CD4-positive, alpha-beta T cell treated with Interleukin-4 for 1 hour (primary cell): ENCODE measurements around the gene CTF1.
A peak's percentile ranks its signal among the peaks of the same experiment; 100 is the strongest.
"Not testable (repeated sequence)": the region's sequence is repeated elsewhere in the genome, so short reads cannot be mapped to it uniquely, and the experiment has no call there.

Source experiments
- DNase-seq, 2 donors: peaks; one replicate each; pipeline ENCODE4 v3.0.0-alpha.2; 2020 to 2022

CTF1 gene

DNA sequence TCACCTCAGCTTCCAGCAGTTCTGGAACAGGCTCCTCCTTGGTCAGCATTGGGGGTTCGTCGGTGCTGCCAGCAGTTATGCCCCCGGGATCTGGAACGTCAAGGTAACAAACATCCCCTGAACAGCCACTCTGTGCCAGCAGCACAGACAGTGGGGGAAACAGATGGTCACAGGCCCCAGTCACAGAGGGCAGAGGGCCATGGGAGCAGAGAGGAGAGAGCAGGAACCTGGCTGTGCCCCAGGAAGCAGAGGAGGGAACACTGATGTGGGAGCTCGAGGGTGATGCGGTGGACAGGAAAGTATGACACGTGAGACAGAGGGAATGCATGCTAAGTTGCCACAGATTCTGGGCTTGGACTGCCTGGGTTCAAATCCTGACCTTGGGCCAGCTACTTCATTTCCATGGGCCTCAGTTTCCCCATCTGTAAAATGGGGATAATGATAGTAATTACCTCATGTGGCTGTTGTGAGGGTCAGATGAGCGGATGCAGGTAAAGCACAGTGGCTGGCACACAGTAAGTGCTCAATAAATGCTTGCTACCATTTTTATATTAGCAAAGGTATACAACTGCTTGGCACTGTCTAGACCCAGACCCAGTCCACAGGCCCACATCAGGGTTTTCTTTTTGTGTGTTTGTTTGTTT, 7.4 kb upstream of the CTF1 start:
- DNase-seq: no peak

DNA sequence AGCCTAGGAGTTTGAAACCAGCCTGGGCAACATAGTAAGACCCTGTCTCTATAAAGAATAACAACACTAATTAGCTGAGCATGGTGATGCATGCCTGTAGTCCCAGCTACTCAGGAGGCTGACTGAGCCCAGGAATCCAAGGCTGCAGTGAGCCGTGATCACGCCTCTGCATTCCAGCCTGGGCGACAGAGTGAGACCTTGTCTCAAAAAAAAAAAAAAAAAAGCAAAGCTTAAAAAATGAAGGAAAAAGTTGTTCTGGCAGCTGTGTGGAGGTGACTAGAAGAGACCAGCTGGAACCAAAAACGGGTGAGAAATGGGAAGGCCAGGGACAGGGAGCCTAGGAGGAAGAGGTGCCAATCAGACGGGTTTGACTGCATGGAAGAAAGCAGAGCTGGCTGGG, 6.7 kb upstream of the CTF1 start:
- no peak for DNase-seq

DNA sequence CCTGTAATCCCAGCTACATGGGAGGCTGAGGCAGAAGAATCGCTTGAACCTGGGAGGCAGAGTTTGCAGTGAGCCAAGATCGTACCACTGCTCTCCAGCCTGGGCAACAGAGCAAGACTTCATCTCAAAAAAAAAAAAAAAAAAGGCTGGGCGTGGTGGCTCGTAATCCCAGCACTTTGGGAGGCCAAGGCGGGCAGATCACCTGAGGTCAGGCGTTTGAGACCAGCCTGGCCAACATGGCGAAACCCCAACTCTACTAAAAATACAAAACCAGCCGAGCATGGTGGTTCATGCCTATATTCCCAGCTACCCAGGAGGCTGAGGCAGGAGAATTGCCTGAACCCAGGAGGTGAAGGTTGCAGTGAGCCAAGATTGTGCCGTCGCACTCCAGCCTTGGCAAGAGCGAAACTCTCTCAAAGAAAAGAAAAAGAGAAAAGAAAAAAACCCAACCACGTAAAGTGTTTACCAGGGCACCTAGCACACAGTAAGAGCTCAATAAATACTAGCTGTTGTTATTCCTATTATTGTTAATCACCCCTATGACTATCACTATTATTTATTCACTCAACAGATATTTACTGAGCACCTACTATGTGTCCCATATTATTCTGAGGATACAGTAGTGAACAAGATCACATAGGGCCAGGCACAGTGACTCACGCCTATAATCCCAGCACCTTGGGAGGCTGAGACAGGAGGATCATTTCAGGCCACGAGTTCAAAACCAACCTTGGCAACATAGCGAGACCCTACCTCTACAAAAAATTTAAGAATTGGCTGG, 5.2 kb upstream of the CTF1 start:
- DNase-seq: not testable (repeated sequence)

DNA sequence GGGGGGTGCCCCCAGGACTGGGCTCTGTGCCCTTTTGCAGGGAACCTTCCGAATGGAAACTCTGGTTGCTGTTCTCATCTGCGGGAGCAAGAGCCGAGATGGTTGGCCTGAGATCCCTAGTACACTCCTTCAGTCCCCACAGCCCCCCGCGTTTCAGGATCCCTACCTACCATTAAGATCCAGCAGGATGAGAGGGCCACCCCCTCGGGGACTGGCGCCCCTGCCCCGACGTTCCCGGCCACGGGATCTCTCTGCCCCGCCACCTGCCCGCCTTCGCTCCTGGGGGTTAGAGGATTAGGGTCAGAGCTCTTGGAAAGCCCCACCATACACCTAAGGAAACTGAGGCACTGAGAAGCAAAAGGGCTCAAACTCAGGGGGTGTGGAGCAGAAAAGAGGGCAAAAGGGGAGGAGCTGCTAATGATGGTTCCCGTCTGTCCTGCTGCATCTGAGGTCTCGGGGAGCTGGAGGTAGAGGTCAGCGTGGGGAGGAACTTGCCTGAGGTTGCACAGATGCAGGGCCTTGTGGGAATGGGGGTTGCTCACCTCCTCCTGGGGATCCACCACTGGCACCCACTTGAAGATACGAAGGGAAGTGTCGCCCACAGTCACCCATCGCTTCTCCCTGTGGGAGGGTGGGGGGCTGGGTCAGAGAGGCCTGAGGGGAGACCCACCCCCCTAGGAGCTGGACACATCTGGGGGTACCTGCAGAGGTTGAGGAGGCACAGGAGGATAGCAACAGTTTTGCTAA, 3.6 kb upstream of the CTF1 start:
- DNase-seq: no peak

DNA sequence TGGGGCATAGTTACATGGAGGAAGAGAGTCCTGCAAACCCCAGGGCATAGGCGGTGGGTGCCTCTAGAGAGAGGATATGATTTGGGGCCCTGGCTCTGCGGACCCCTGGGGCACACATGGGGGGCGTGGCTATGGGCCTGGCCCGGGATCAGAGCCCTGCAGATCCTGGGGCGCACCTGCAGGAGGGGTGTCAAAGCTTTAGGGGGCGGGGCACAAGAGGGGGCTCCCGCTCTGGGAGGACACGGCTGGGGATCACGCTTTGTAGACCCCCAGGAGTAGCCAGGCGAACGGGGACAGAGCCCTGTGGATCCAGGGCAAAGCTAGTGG, 3.0 kb upstream of the CTF1 start:
- DNase-seq: peak in 1 of 2 donors; percentile 32

DNA sequence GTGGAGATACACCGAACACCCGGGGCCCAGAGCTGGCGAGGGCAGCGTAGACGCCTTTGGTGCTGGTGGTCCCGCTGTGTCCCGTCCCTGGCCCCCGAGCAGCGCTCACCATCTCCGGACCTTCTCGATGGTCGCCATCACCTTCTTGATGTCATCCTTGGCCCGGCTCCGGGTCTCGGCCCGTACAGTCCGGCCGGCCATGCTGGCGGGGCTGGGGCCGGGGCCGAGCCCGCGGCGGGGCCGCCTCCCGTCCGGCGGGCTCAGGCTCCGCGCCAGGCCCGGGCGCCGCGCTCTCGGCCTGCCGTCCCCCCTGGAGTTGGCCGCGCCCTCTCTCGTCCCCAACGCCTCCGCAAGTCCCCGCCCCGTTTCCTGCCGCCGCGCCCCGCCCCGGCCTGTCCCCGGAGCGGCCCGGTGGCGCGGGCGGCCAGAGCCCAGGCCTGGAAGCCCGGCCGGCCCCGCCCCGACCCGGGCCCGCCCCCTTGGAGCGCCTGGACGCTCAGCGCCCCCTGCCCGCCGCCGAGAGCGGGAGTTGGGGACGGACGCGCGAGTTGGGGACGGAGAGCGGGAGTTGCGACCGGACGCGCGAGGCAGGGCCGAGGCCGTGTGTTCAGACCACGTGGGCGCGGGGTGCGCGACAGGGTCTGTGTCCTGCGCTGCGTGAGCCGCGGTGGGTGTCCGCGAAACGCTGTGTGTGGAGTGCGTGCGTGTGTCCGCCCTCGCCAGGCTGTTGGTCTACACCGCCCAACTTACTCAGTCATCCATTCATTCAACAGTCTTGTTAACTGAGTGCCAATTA, 2.5 kb upstream of the CTF1 start, which contains the start of gene BCL7C:
TSS of gene BCL7C (minus strand) at position 334 of the 796 bp plus-strand sequence. CDS start at position 201, 133 bp downstream.
- peak; percentile 81 to 86 for DNase-seq

DNA sequence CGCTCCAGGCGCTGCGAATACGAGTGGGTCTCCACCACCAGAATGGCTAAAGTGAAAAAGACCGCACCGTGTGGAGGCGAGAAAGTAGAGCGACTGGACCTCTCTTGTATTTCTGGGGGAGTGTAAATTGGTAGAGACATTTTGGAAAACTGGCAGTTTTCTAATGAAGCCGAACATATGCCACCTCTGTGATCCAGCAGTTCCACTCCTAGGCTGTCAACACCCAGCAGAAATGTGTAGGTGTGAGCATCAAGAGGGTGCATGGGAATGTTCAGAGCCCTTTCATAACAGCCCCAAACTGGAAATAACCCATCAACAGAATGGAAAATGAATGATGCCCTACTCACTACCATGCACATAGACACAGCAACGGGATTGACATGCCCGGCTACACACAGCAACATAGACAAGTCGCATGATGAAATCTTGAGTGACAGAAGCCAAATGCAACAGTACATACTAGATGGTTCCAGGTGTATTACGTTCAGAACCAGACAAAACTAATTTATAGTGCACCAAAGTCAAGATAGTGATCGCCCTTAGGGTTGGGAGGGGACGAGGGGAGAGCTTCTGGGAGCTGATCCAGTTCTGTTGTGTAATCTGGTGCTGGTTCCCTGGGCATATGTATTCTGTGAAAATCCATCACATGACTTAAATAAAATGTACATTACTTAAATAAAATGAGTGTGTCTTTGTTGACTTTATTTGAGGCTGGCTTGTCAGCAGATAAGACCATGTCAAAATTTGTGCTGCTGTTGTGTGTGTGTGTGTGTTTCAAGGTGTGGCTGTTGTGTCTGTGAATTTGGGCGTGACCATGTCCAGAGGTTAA, 1.7 kb upstream of the CTF1 start:
- peak in 1 of 2 donors; percentile 17 for DNase-seq

DNA sequence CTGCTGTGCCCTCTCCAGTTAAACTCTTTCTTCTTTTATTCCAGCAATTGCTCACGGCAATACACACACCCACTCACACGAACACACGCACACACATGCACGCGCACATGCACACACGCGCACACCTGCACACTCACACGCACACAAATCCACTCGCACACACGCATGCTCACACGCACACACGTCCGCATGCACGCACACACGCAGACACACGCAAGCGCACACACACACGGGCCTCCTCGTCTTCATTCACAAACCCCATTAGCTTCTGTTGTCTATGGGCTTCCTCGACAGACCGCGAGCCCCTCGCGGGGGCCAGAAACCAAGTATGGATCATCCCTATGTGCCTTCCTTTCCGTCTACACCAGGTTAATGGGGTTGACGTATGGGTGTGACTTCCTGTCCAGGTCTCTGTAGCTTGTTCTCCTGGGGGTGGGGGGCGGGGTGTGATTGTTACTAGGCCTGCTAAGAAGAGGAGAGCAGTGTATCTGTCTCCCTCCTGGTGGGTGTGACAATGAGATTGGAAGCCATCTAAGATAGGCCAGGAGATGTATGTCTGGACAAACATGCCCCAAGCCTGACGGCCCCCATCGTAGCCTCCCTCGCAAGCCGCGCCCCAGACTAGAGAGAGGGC, 670 bp upstream of the CTF1 start:
- DNase-seq: peak in 1 of 2 donors; percentile 13

DNA sequence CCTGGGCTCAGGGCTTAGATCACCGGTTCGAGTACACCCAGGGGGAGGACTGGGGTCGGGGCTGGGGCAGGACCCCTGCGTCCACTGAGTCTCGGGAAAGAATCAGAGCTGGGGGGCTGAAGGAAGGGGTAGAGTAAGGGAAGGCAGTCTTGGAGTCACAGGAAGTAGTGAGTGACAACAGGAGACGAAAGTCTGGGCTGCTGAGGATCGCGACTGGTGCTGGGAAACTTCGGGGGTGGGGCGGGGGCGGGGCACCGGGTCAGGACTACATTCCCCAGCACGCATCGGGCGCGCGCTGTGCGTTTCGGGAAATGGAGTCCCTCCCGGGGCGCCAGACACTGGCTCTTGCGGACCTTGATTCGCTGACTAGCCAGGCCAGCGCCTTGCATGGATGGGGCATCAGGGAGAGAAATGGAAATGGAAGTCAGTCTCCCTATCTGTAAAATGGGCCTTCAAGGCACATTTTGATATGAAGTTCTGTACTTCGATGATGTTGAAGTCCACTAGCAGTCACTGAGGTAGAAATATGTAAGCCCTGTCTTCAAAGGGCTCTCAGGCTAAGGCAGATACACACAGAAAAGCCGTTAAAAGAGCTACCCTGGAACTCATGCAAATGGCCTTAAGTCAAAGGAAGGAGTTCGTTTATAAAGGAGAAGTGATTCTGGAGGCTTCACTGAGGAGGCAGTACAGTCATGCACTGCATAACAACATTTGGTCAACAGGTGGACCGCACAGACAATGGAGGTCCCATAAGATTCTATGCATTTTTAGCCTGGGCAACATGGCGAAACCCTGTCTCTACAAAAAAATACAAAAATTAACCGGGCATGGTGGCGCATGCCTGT, 697 bp downstream of the CTF1 start:
- peak; percentile 81 for DNase-seq

DNA sequence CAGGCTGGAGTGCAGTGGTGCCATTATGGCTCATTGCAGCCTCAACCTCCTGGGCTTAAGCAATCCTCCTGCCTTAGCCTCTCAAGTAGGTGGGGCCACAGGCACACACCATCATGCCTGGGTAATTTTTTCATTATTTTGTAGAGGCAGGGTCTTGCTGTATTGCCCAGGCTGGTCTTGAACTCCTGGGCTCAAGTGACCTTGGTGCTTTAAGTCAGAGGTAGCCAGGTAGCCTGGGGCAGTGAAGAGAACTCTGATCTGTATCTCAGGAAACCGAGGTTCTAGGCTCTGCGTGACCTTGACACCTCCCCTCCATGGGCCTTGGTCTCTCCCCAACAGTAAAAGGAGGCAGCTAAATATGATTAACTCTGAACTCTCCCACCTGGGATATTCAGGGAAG, 3.4 kb downstream of the CTF1 start:
- DNase-seq: no peak

DNA sequence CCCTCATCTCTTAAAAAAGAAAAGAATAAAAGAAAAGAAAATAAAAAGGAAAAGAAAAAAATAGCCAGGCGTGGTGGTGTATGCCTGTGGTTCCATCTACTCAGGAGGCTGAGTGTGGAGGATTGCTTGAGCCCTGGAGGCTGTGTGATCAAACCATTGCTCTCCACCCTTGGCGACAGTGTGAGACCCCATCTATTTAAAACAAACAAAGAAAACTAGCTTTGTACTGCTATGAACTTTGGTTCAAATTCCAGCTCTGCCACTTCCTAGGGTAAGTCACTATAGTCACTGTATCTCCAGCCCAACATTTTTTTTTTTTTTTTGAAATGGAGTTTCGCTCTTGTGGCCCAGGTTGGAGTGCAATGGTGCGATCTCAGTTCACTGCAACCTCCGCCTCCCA, 4.2 kb downstream of the CTF1 start:
- DNase-seq: no peak

DNA sequence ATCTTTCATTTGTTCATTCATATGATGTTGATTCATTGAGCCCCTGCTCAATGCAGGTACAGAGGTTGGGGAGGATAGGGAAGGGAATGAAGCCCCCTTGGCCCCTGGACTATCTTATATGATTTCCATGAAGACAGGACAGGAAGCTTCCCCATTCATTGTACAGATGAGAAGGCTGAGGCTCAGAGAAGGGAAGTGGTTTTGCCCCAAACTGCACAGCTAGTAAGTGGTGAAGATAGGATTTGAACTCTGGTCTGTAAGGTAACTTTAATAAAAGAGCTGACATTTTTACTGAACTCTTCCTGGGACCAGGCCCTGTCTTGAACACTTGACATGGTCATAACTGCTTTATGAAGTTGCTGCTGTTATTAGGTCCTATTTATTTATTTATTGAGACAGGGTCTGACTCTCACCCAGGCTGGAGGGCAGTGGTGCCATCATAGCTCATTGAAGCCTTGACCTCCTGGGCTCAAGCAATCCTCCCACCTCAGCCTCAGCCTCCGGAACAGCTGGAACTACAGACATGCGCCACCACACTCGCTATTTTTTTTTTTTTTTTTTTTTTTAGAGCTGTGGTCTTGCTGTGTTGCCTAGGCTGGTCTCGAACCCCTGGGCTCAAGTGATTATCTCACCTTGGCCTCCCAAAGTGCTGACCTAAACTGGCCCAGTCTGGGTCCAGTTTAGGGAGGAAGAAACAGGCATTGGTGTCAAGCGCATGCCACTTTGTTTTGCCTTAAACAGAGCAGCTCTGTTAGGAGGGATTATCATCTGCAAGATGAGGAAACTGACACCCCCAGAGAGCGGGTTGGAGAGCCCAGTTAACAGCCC, 5.0 kb downstream of the CTF1 start:
- no peak for DNase-seq

DNA sequence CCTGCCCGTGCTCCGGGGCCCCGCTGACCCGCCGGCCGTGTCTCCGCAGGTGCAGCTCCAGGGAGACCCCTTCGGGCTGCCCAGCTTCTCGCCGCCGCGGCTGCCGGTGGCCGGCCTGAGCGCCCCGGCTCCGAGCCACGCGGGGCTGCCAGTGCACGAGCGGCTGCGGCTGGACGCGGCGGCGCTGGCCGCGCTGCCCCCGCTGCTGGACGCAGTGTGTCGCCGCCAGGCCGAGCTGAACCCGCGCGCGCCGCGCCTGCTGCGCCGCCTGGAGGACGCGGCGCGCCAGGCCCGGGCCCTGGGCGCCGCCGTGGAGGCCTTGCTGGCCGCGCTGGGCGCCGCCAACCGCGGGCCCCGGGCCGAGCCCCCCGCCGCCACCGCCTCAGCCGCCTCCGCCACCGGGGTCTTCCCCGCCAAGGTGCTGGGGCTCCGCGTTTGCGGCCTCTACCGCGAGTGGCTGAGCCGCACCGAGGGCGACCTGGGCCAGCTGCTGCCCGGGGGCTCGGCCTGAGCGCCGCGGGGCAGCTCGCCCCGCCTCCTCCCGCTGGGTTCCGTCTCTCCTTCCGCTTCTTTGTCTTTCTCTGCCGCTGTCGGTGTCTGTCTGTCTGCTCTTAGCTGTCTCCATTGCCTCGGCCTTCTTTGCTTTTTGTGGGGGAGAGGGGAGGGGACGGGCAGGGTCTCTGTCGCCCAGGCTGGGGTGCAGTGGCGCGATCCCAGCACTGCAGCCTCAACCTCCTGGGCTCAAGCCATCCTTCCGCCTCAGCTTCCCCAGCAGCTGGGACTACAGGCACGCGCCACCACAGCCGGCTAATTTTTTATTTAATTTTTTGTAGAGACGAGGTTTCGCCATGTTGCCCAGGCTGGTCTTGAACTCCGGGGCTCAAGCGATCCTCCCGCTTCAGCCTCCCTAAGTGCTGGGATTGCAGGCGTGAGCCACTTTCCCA, 5.9 kb downstream of the CTF1 start:
- DNase-seq: peak; percentile 46 to 57

DNA sequence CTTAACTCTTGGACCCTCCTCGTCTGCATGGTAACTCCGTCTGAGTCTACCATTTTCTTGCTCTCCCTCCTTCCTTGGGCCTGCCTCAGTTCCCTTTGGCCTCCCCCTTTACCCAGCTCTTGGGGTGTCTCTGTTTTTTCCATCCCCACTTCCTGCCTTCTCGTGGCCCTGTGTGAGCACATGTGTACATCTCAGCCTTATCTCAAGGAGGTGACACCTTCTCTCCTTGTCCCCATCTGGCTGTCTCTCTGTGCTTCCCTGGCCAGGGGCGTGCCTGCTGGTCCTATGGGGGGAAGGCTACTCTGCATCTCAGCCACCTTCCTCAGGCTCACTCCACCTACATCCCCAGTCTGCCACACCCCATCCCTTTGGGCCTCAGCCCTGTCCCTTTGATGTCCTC, 6.6 kb downstream of the CTF1 start:
- DNase-seq: no peak

DNA sequence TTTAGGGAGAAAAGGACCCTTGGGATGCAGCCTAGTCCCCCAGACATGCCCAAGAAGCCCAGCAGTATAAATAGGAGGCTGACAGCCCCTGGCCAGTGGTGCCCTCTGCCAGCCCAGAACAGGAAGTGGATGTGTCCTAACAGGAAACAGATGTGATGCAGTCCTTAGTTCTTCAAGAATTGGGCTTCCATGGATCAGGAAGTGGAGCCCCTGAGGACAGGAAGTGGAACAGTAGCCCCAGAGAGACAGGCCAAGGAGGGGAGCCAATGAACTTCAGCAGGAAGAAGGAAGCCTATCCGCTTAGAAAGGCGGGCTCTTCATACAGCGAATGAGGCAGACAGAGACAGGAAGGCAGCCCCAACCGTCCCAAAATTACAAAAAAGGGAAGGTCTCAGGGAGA, 7.2 kb downstream of the CTF1 start:
- peak; percentile 24 to 53 for DNase-seq

DNA sequence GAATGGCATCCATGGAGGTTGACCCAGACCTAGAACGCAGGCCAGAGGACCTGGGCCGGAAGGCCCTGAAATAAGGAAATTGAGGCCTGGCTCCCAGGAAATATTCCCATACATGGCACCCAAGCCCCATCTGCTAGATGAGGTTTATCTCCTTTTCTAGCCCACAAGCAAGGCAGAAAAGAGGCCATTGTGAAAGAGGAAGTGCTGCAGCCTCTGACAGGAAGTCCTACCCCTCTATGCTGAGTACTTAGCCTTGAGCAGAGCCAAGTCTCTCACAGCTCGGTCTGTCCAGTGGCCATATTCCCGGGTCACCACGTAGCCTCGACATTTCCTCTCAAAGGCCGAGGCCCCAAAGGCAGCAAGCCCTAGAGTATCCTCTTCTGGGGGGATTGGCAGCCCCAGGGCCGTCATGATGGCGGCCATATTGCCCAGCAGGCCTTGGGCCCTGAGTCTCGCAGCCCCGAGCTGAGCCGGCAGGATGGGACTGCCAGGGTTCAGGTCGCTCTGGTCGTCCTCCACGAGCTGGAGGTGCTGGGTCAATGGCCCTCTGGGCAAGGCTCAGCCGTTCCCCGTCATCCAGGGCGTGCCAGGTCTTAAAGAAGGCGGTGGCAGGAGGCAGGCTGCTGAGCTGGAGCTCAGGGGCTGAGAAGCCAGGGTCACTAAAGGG, 7.8 kb downstream of the CTF1 start:
- DNase-seq: no peak

DNA sequence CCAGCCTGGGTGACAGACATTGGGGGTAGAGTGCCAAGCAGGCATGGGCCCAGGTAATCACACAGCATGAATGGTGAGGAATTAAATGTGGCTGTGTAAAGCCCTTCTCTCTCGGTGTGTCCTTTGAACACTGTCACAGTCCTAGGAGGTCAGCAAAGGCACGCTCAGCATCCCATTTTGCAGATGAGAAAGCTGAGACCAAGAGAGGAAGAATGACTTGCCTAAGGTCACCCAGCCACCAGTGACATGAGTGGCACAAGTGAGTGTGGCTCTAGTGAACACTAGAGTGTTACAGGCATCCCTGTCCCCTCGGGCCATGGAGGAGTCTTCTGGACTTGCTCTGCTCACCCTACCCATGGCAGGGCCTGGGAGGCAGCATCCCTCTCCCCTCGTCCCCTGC, 10.7 kb downstream of the CTF1 start:
- no peak for DNase-seq
